Upper lobe of left lung (tissue), 4 donors: ENCODE results near the gene SLC19A1.

Experiments
- CTCF ChIP-seq, 6 experiments: fragments of 450-650 bp in 4 of 6; fragments of 200-600 bp in 2 of 6; sonication (generic) in 2 of 6; IDR thresholded peaks; one replicate each; pipeline ENCODE4 v1.5.1; 2016 to 2019; ENCODE audit warnings: antibody characterized with exemption in 6 of 6
- POLR2A ChIP-seq, 4 donors: fragments of 450-650 bp; IDR thresholded peaks; one replicate each; pipeline ENCODE4 v1.5.1; 2016 to 2017; ENCODE audit warnings: antibody characterized with exemption in 4 of 4, mild to moderate bottlenecking in 2 of 4

GRCh38 chr21:45502600-45502999, 39.6 kb downstream of the SLC19A1 start:
- TF ChIP-seq CTCF (IDR thresholded peaks at IDR 0.05): no peak
- TF ChIP-seq POLR2A (IDR thresholded peaks at IDR 0.05): no peak
